Limb (tissue), 2 donors: ENCODE results near the gene VPS35L.

ENCODE experiments used
- DNase-seq, 2 donors: peaks; one replicate each; pipeline ENCODE4 v3.0.0-alpha.2; 2016; ENCODE audit errors: extremely low spot score in 2 of 2

VPS35L gene

DNA sequence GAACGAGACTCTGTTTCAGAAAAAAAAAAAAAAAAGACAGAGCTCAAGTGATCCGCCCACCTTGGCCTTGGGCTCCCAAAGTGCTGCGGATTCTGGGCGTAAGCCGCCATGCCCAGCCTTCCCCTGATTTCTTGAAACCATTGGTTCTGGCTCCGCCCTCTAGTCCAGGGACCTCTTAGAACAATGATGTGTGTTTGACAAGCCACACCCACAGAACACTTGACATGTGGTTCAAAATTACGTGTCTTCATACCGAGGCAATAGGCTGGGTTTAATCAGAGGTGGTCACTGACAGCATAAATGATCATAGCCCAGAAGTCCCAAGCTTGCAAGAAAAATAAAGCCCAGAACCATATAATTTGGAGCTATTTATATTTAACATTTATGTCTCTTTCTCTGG is 139.5 kb downstream of the VPS35L start:
- no peak for DNase-seq

DNA sequence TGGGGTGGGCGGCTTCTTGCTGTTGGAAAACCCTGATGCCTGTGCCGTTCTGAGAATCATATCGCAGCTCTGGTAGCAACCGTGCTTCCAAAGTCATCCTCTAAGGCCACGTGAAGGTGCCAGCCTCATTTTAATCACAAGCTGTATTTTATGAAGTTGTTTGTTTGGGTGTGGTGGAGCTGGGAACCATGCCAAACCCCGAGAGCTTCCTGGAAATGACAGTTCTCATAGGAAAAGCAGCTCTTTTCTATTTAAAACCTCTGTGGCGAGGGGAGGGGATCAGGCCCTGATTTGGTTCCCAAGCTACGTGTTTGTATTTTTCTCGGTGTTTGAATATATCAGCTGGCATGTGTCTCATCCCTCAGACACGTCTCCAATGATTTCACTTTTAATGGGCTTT is 140.8 kb downstream of the VPS35L start:
- DNase-seq = peak; percentile 56 to 69

DNA sequence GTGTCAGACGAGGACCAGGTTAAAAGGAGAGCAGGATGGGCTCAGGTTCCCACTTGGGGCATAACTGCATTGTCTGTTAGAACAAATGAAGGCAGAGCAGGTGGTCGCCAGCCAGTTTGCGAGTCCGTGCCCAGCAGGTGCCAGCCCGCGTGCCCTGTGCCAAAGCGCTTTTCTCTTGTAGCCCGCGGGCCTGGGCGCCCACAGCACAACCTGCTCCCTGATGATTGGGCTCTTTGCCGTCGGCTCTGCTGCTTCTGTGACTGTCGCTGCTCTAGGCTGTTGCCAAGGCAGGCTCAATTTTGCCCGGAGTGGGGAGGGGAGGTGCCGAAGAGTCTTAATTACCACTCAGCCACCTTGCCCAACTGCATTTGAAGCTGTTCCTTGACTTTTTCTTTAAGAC is 141.5 kb downstream of the VPS35L start:
- DNase-seq = no peak

- no peak for DNase-seq
Observed at GRCh38 chr16:19697756-19698318, 142.3 kb downstream of the VPS35L start.

DNA sequence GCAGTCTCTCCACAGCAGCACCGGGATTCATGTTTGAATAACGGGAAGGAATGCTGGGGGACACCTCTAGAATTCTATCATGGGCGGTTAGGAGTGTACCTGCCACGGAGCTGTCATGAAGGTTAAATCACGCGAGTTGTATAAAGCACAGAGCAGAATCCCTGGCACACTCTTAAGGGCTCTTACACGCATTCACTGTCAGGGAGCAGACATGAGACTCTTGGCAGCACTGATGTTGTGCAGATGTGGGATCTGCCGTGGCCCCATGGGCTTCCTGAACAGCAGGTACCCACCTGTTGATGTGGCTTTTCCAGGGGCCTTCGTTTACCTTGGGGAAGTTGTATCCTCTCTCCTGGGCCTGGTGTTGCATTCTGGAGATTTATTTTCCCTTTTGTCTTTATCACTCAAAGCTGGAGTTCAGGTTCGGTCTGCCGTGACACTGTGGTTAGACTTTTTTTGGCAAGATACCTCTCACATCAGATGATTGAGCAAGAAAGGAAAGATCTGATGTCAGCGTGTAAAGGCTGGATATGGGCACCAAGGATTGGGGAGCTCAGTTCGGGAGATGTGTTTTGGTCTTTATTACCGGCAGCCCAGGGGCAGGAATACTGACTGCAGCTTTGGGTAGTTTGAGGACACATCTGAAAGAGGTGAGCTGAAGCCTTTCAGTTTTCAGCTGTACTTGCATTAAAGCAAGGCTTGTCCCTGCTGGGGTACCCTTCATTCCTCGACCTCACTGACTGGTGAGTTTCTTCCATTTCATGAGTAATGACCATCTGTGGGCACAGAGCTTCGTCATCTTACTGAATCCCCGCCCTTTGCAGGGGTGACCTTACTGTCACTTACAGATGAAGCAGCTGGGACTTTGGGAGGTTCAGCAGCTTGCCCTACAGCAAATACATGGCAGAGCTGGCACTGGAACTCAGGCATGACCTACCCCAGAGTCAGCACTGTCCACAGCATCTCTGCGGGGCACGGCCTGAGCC is 143.3 kb downstream of the VPS35L start:
- no peak for DNase-seq

- no peak for DNase-seq
Observed at GRCh38 chr16:19699472-19699871, 144.0 kb downstream of the VPS35L start.

DNA sequence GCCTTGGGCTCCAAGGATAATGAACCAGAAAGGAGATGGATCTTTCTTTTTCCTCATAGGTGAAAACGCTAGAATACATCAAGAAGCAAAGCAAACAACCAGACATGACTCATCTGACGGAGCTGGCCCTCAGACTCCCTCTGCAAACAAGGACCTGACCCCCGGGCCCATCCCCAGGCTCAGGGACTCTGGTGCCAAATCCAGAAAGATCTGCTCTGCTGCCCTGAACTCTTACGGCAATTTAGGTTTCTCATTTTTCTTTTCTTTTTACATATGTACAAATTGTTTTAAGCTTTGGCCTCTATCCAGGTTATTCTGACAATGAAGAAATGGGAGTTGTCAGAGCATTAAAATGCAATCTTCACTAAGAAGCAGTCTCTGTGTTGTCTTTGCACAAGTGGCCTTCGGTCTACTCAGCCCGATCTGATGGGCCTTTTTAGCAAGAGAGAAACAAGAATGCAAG is 144.8 kb downstream of the VPS35L start:
- no peak for DNase-seq

DNA sequence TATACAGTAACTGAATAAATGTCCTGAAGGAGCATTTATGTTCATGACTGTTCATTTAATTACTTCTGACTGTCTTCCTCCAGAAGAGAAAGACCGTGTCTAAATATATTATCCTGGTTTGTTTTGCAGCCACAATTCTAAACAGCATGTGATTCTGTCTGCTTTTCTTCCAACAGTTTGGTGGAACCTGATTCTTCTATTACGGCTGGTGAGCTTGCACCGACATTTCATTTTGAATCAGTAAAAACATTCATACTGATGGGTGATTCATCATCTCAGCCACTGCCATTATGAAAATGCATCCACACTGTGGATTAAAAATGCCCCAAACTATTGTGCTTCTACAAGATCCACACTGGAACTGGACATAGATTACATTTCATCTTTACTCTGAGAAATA is 145.6 kb downstream of the VPS35L start:
- no peak for DNase-seq

- no peak for DNase-seq
Observed at GRCh38 chr16:19703172-19703889, 147.8 kb downstream of the VPS35L start.

DNA sequence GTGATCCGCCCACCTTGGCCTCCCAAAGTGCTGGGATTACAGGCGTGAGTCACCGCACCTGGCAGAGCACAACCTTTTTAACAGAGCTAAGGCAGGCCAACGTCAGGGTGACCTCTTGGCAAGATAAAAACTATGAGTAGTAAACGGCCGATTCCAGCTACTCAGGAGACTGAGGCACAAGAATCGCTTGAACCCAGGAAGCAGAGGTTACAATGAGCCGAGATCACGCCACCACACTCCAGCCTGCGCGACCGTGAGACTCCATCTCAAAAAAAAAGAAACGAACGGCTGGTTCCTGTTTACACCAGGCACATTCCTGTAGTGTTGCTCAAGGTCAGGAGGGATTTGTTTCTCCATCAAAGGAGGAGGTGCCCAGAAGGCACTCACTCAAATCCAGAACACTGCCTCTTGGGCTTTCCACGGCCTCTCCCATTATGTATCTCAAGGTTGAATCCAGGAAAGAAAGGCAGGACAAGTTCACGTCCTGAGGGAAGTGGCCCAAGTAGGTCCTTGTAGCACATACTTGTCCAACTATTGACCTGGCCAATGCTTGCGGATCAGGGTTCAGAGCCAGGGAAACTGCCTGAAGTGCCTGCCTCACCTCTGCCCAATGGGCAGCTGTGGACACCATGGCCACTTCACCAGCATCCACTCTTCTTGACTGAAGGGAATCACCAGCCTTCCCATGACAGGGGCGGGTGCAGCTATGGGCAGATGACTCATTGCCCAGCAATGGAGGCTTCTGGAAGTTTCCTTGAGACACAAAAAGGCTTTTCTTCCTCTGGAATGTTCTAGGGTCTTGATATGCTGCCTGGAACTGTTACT is 149.0 kb downstream of the VPS35L start:
- DNase-seq = no peak

DNA sequence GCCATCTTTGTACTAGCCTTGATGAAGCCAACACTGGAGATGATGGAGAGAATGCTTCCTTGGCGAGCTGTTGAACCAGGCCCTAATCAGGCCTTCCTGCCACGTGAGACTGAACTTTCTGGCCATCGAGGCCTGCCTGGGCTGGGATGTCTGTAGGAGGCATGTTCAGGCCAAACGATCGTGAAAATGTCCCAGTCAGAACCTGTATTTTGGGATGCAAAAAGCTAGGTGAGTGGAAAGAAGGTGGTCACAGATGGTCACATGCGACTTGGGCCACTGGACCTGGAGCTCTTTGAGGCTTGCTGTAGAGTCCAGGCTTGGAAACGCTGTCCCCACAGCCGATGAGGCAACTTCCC is 149.6 kb downstream of the VPS35L start:
- no peak for DNase-seq

DNA sequence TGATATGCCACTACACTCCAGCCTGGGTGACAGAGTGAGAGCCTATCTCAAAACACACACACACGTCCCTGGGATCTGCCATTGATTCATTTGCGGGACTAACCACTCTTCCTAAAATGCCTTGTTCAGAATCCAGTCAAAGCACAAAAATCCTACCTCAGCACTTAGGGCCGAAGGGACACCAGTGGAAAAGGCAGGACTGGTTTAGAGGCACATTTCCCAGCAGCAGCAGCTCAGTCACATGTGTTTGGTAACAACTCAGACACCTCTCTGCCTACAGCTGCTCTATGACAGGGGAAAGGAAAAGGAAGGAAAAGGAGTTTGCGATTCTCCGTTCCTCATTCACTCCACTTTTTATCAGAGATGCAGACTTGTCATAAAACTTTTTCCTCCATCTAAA is 150.3 kb downstream of the VPS35L start:
- no peak for DNase-seq

GRCh38 chr16:19706846-19707245 is 151.3 kb downstream of the VPS35L start:
- DNase-seq = no peak

DNA sequence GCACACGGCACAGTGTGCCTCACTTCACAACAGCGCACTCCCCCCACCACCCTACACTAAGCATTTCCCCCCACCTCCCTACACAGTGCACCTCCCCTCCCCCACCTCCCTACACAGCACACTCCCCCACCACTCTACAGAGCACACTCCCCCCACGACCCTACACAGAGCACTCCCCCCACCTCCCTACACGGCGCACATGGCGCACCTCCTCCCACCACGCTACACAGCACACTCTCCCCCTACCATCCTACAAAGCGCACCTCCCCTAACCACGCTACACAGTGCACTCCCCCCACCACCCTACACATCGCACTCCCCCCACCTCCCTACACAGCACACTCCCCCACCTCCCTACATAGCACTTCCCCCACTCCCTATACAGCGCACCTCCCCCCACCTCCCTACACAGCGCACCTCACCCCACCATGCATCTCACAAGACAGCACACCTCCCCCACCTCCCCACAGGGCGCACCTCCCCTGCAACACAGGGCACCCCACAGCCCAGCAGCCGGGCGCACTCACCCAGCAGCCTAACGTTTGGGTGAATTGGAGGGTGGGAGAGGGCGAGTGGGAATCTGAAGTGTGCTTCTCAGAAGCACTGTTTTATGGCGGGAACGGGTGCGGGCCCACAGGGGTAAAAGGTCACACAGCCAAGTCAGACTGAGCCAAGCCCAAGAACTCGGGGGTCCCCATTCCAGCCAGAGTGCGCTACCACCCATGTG is 152.2 kb downstream of the VPS35L start:
- no peak for DNase-seq

DNA sequence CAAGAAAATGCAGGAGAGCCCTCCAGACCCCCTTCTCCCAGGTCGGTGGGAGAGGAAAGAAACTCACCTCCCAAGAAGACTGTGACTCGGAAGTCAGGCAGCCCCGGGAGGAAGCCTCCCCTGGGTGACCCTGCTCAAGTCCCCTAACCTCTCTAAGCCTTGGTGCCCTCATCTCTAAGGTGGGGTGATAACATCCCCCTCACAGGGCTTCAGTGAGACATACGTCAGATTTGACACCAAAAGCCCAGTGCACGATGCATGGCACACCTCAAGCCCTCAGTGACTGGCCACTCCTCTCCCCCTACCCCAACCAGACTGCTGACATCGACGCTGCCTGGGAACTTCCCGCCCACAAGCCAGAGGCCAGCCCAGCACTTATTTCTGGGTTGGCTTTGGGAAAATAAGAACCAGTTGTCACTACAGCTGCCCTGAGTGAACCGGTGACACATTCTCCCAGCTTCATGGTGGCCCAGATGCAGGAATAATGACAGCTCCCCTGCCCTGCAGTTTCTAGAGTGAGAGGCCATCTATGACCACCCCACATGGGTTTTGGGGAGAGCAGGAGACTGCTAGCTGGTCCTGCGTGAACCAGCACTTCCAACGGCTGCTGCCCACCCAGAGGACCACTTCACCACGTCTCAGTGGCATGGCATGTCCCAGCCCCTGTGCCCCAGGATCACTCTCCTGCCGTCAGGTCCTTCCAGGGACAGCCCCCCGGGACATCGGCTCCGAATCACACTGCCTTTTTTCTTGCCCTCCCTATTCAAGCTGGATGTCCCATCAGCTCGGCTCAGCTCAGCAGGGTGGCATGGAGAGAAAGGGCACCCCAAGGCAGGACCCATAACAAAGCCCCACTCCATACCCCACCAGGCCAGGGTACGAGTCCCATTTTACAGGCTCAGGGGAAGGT is 153.0 kb downstream of the VPS35L start:
- no peak for DNase-seq

DNA sequence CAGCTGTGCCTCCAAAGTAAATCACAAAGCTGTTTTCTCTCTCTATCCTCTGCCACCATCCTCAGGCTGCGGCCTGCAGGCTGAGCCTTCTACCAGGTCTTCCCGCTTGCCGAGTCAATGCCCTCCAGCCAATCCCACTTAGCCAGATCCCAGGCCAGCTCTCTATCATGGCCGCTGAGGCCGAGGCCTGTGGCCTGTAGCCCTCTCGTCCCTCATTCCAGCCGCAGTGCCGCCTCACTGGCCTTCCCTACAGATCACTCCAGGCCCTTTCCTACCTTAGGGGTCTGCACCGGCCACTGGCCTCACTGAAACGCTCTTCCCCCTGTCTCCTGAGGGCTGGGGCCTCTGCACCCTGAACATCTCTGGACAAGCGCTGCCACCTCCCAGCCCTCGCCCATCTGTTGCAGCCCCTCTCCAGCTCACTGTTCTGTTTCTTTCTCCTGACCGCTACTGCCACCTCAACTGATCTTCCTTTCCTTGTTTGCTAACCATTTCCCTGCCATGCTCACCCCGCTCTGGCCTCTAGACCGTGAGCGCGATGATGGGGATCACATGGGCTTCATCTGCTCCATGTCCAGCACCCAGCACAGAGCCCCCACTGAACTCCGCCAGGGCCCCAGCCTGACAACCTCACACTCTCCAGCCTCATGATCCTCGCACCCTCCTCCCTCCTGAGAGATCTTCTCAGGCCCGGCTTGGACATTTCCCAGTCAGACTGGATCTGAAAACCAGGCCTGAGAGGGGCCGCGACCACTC is 154.1 kb downstream of the VPS35L start:
- DNase-seq = no peak

DNA sequence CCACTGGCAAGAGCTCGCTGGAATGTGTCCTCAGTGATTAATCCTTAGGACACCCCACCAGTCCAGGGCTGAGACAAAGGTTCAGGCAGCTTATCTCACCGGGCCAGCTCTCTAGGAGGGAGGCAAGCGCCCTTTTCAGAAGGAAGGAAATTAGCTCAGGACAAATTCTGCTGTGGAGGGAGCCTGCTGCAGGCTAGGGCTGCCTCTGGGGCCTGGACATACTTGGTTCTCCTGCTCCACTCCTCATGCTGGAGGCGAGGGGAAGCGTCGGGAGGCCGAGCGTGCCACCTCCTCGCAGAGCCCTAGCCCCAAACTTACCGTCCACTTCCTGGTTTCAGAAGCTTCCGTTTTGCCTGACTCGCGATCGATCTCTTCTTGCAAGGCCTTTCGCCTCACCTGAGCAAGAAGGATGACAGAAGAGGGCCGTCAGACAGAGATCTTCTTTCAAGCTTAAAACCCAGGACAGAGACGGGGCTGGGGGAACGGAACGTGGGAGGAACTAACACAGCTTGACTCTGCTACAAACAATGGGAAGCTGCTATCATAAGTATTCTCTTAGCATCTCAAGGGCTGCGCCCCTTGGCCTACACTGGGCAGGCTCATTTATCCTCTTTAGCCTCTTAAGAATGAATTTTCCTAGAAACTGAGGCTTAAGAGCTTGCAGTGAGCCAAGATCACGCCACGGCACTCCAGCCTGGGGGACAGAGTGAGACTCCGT is 154.8 kb downstream of the VPS35L start:
- DNase-seq = no peak

DNA sequence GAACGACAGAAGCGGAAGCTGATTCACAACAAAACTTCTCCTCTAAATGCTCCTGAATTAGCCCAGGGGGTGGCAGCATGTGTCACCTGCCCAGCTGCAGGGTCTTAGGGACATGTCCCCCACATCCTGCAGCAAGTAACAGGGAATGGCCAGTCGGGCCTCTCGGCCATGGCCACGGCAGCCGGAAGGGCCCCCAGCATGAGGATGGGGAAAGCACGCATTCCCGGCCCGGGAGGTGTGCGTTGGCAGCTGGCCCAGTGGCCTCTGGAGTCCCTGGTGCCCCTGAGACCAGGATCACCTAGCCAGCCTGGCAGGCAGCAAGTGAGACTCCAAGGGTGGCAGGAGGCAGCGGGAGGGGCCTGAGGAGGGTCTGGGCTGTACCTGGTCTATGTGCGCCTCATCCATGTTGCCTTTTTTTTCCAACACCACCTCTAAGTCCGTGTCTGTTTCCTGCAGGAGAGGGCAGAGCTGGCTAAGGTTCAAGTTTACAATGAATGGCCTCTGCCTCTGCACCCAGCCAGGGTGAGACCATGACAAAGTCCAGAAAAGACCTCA is 155.6 kb downstream of the VPS35L start:
- no peak for DNase-seq
